Astrocyte (in vitro differentiated cells and primary cell): Measurements from ENCODE around the gene LINGO3. TPM values are rescaled to one million over a fixed set of nuclear protein-coding genes. Genes with fewer than 3 reads are reported as not detected.

Source experiments
- DNase-seq: peaks from one replicate; pipeline ENCODE4 v3.0.0-alpha.2; 2010; ENCODE audit warnings: low read depth
- FAIRE-seq: peaks from 2 replicates; lab custom pipeline; 2011; peaks lifted over from hg19 to GRCh38; lab: Jason Lieb, UNC
- H2AFZ ChIP-seq: 2 replicates; pipeline ENCODE4 v1.6.0; 2012; ENCODE audit warnings: low read depth, low read length, inconsistent platforms
- H3K27ac ChIP-seq: 2 replicates; pipeline ENCODE4 v1.5.1; 2011; ENCODE audit warnings: low read depth, low read length, inconsistent platforms
- H3K27me3 ChIP-seq: 2 replicates; pipeline ENCODE4 v1.6.0; 2011; ENCODE audit warnings: low read length, inconsistent platforms; ENCODE audit not compliant: insufficient read depth
- H3K36me3 ChIP-seq: 2 replicates; pipeline ENCODE4 v1.5.1; 2011; ENCODE audit warnings: low read length, inconsistent platforms; ENCODE audit not compliant: insufficient read depth
- H3K4me1 ChIP-seq: 2 replicates; pipeline ENCODE4 v1.5.1; 2011; ENCODE audit warnings: low read length, inconsistent platforms; ENCODE audit not compliant: insufficient read depth
- H3K4me2 ChIP-seq: 2 replicates; pipeline ENCODE4 v1.6.0; 2012; ENCODE audit warnings: low read length, inconsistent platforms
- H3K4me3 ChIP-seq: 2 replicates; pipeline ENCODE4 v1.5.1; 2011; ENCODE audit warnings: low read depth, mild to moderate bottlenecking, low read length, inconsistent platforms; ENCODE audit not compliant: insufficient read depth
- H3K79me2 ChIP-seq: 2 replicates; pipeline ENCODE4 v1.6.0; 2012; ENCODE audit warnings: mild to moderate bottlenecking, low read length, inconsistent platforms; ENCODE audit not compliant: insufficient read depth
- H3K9ac ChIP-seq: 2 replicates; pipeline ENCODE4 v1.6.0; 2012; ENCODE audit warnings: mild to moderate bottlenecking, low read length, inconsistent platforms
- H3K9me3 ChIP-seq: 2 replicates; pipeline ENCODE4 v1.5.1; 2012; ENCODE audit warnings: low read depth, mild to moderate bottlenecking, low read length, inconsistent platforms; ENCODE audit not compliant: insufficient read depth
- H4K20me1 ChIP-seq: 2 replicates; pipeline ENCODE4 v1.6.0; 2012; ENCODE audit warnings: low read length, inconsistent platforms; ENCODE audit not compliant: insufficient read depth
- H3K27ac Mint-ChIP-seq: one replicate; pipeline ENCODE4 v1.8.0; 2021; ENCODE audit warnings: mild to moderate bottlenecking, mixed read lengths; ENCODE audit not compliant: unreplicated experiment
- H3K27me3 Mint-ChIP-seq: one replicate; pipeline ENCODE4 v1.8.0; 2021; ENCODE audit warnings: low read depth, mixed read lengths; ENCODE audit not compliant: unreplicated experiment
- H3K36me3 Mint-ChIP-seq: one replicate; pipeline ENCODE4 v1.8.0; 2021; ENCODE audit warnings: low read depth, mixed read lengths; ENCODE audit not compliant: unreplicated experiment
- H3K4me1 Mint-ChIP-seq: one replicate; pipeline ENCODE4 v1.8.0; 2021; ENCODE audit warnings: low read depth, mixed read lengths; ENCODE audit not compliant: unreplicated experiment
- H3K4me3 Mint-ChIP-seq: one replicate; pipeline ENCODE4 v1.8.0; 2021; ENCODE audit warnings: mild to moderate bottlenecking, moderate library complexity, mixed read lengths; ENCODE audit not compliant: unreplicated experiment
- H3K9me3 Mint-ChIP-seq: one replicate; pipeline ENCODE4 v1.8.0; 2021; ENCODE audit warnings: mild to moderate bottlenecking, mixed read lengths; ENCODE audit not compliant: unreplicated experiment
- EZH2 ChIP-seq: IDR thresholded peaks from 2 replicates; pipeline ENCODE4 v1.6.1; 2012; ENCODE audit warnings: mild to moderate bottlenecking, low read length, inconsistent platforms; ENCODE audit not compliant: insufficient read depth
- total RNA-seq: library from RNA; stranded (reverse); gene quantifications from 2 replicates; pipeline ENCODE4 v1.2.1, GENCODE V29; 2021
- TF ChIP-seq, protein P1 (sequence below): IDR thresholded peaks from 2 replicates; pipeline ENCODE4 v1.5.1; 2011; ENCODE audit warnings: low read depth, mild to moderate bottlenecking, inconsistent platforms, low read length, moderate library complexity; ENCODE audit not compliant: insufficient read depth

LINGO3 gene
- total RNA-seq, 1 donor from 2014 or later, result not detected

DNA sequence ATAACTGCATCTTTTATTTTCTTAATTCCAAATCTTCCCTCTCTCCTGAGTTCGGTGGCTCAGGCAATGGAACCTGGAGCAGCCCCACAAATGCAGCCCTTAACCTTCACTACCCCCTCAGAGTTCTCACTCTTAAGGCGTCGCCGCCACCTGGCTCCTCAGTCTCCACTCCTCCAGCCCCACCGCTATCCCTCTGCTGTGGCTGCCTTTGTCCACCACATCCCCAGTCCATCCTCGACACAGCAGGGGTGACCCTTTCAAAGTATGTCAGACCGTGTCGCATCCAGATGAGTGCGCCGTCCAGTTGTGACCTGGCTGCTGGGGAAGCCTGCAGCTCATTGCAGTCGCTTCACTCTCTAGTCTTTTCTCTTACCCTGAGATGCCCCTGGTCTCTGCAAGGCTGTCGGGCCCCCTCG, 21.6 kb upstream of the LINGO3 start:
- Mint-ChIP-seq H3K4me3 (peak overlapping the region; percentile 90), H3K36me3 (peaks cover 3% of the 10 kb centered on the region), H3K27me3 (no peaks in the 10 kb centered on the region), H3K27ac (peak overlapping the region; percentile 68), H3K9me3 (no peaks in the 10 kb centered on the region), H3K4me1 (peaks cover 27% of the 10 kb centered on the region)
- Histone ChIP-seq H2AFZ (no peak overlapping the region), H4K20me1 (peaks cover 71% of the 10 kb centered on the region), H3K9me3 (no peaks in the 10 kb centered on the region), H3K36me3 (no peaks in the 10 kb centered on the region), H3K79me2 (peaks cover 92% of the 10 kb centered on the region), H3K4me3 (peak overlapping the region; percentile 95), H3K9ac (peak overlapping the region; percentile 87), H3K27ac (no peak overlapping the region), H3K4me1 (peaks cover 15% of the 10 kb centered on the region), H3K27me3 (no peaks in the 10 kb centered on the region), H3K4me2 (peak overlapping the region; percentile 90)
- TF ChIP-seq EZH2, result no peak
- TF ChIP-seq, protein P1, sequence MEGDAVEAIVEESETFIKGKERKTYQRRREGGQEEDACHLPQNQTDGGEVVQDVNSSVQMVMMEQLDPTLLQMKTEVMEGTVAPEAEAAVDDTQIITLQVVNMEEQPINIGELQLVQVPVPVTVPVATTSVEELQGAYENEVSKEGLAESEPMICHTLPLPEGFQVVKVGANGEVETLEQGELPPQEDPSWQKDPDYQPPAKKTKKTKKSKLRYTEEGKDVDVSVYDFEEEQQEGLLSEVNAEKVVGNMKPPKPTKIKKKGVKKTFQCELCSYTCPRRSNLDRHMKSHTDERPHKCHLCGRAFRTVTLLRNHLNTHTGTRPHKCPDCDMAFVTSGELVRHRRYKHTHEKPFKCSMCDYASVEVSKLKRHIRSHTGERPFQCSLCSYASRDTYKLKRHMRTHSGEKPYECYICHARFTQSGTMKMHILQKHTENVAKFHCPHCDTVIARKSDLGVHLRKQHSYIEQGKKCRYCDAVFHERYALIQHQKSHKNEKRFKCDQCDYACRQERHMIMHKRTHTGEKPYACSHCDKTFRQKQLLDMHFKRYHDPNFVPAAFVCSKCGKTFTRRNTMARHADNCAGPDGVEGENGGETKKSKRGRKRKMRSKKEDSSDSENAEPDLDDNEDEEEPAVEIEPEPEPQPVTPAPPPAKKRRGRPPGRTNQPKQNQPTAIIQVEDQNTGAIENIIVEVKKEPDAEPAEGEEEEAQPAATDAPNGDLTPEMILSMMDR, result no peak
- FAIRE-seq, result no peak
- DNase-seq, result no peak

DNA sequence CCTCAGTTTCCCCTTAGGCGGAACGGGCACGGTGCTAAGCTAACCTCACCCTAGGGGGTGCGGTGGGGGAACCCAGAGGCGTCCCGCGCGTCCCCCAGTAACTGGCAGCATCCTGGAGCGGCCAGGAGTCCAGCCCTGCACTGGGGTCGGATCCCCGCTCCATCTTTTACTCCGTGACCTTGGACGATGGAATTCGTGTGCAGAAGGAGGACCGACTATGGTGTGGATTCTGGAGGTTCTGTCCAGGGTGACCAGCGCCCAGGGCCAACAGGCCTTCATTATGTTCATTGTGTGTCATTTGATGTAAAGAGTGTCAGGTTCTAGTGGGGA, 21.2 kb upstream of the LINGO3 start:
- H3K4me3 ChIP-seq, result peak overlapping the region; percentile 95
- FAIRE-seq, result no peak
- peaks cover 71% of the 10 kb centered on the region for H4K20me1 ChIP-seq
- Mint-ChIP-seq H3K4me1 (peaks cover 27% of the 10 kb centered on the region), H3K36me3 (peaks cover 3% of the 10 kb centered on the region), H3K4me3 (peak overlapping the region; percentile 90), H3K27me3 (no peaks in the 10 kb centered on the region), H3K27ac (peak overlapping the region; percentile 68), H3K9me3 (no peaks in the 10 kb centered on the region)
- peak overlapping the region; percentile 90 for H3K27ac ChIP-seq
- H3K9ac ChIP-seq, result peak overlapping the region; percentile 87
- TF ChIP-seq, protein P1, result no peak
- TF ChIP-seq EZH2, result no peak
- H3K9me3 ChIP-seq, result no peaks in the 10 kb centered on the region
- no peaks in the 10 kb centered on the region for H3K36me3 ChIP-seq
- peaks cover 89% of the 10 kb centered on the region for H3K79me2 ChIP-seq
- DNase-seq, result no peak
- peak overlapping the region; percentile 89 for H2AFZ ChIP-seq
- peak overlapping the region; percentile 90 for H3K4me2 ChIP-seq
- H3K27me3 ChIP-seq, result no peaks in the 10 kb centered on the region
- peaks cover 15% of the 10 kb centered on the region for H3K4me1 ChIP-seq

DNA sequence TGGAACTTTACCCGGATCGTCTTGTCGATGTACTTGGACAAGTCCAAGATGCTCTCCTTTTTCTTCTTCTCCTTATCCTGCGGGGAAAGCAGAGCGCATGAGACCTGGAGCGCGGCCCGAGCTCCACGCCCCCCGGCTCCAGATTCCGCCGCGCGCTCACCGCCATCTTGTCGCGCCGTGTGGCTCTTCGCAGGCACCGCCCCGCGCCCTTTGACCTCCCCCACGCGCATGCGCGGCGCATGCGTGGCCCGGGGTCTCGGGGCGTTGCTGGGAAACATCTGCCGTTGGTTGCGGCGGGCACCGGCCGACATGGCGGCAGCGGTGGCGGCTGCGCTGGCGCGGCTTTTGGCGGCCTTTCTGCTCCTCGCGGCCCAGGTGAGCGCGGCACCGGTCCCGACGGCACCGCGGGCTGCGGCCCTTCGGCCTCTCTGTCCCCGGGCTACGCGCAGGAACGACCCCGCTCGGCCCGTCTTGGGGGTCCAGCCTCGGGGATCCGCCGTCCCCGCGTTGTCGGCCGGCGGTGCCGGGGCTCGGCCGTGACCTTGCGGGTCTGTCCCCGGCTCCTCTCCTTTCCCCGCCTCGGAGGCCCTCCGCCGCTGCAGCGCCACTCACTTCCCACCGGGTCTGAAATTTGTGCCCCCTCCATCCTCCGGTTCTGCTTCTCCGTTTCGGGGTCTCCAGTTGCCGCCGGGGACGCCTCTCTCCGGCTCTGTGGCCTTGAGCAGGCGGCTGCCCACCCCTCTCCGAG, 20.6 kb upstream of the LINGO3 start, which contains the start of the genes LSM7 and SPPL2B:
Gene LSM7, minus strand, starts transcription at position 186 of the 748 bp plus-strand sequence. Its CDS starts 20 bp downstream, at position 166.
Gene SPPL2B, plus strand, starts transcription at position 284 of the 748 bp plus-strand sequence. Its CDS starts 26 bp downstream, at position 310.
- no peaks in the 10 kb centered on the region for H3K9me3 Mint-ChIP-seq
- peaks cover 68% of the 10 kb centered on the region for H4K20me1 ChIP-seq

More for the DNA sequence above, 20.6 kb upstream of the LINGO3 start, which contains the start of the genes LSM7 and SPPL2B:
- H3K4me3 ChIP-seq, result peak within 1 kb of the TSS; percentile 95
- peak within 1 kb of the TSS; percentile 89 for H2AFZ ChIP-seq
- H3K79me2 ChIP-seq, result peaks cover 83% of the 10 kb centered on the region
- H3K27ac ChIP-seq, result peak within 1 kb of the TSS; percentile 90
- TF ChIP-seq EZH2, result no peak
- TF ChIP-seq, protein P1, result no peak
- H3K4me1 Mint-ChIP-seq, result peaks cover 27% of the 10 kb centered on the region
- H3K27ac Mint-ChIP-seq, result peak within 1 kb of the TSS; percentile 97
- DNase-seq (peak; percentile 53), FAIRE-seq (no peak)
- H3K4me3 Mint-ChIP-seq, result peak within 1 kb of the TSS; percentile 100
- H3K36me3 Mint-ChIP-seq, result peaks cover 3% of the 10 kb centered on the region
- H3K36me3 ChIP-seq, result no peaks in the 10 kb centered on the region
- no peaks in the 10 kb centered on the region for H3K9me3 ChIP-seq
- H3K4me2 ChIP-seq, result peak within 1 kb of the TSS; percentile 90
- peak within 1 kb of the TSS; percentile 87 for H3K9ac ChIP-seq
- no peaks in the 10 kb centered on the region for H3K27me3 Mint-ChIP-seq
- peaks cover 15% of the 10 kb centered on the region for H3K4me1 ChIP-seq
- no peaks in the 10 kb centered on the region for H3K27me3 ChIP-seq
